ENCODE data around the gene RGS11.

DNA sequence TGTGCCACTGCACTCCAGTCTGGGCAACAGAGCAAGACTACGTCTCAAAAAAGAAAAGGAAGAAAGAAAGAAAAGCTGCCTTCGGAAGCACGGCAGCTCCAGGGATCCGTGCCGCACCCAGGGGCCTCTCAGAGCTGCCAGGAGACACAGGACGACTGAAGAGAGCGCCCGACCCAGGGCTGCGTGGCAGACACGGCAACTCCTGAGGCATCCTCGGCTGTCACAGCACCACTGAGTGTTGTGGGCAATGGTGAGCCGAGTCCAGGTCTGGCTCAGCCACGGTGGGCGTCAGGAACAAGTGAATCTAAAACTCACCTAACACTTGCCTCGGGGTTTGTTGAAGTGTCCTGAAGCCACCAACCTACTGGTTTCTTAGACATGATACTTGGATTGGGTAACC is 36.0 kb upstream of the RGS11 start:
- TF ChIP-seq, protein P1, sequence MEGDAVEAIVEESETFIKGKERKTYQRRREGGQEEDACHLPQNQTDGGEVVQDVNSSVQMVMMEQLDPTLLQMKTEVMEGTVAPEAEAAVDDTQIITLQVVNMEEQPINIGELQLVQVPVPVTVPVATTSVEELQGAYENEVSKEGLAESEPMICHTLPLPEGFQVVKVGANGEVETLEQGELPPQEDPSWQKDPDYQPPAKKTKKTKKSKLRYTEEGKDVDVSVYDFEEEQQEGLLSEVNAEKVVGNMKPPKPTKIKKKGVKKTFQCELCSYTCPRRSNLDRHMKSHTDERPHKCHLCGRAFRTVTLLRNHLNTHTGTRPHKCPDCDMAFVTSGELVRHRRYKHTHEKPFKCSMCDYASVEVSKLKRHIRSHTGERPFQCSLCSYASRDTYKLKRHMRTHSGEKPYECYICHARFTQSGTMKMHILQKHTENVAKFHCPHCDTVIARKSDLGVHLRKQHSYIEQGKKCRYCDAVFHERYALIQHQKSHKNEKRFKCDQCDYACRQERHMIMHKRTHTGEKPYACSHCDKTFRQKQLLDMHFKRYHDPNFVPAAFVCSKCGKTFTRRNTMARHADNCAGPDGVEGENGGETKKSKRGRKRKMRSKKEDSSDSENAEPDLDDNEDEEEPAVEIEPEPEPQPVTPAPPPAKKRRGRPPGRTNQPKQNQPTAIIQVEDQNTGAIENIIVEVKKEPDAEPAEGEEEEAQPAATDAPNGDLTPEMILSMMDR (conservative IDR thresholded peaks at IDR 0.05; ENCODE audit: low read depth, low read length) = no peak
- TF ChIP-seq SMC3 (IDR thresholded peaks at IDR 0.05; ENCODE audit: low read depth, low read length) = no peak
- no peak for TF ChIP-seq MAZ (IDR thresholded peaks at IDR 0.05; ENCODE audit: borderline replicate concordance, low read depth, low read length)
- TF ChIP-seq MXI1 (IDR thresholded peaks at IDR 0.05; ENCODE audit: borderline replicate concordance, low read depth, low read length) = no peak
- no peak for TF ChIP-seq RAD21 (IDR thresholded peaks at IDR 0.05; ENCODE audit: low read length)
- TF ChIP-seq NFE2L2 (IDR thresholded peaks at IDR 0.05; ENCODE audit: low read depth, low read length) = no peak
- TF ChIP-seq, protein P2, sequence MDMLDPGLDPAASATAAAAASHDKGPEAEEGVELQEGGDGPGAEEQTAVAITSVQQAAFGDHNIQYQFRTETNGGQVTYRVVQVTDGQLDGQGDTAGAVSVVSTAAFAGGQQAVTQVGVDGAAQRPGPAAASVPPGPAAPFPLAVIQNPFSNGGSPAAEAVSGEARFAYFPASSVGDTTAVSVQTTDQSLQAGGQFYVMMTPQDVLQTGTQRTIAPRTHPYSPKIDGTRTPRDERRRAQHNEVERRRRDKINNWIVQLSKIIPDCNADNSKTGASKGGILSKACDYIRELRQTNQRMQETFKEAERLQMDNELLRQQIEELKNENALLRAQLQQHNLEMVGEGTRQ (IDR thresholded peaks at IDR 0.05; ENCODE audit: low read depth, low read length) = no peak
